ENCODE data around the gene CRISP1.
"Not testable (repeated sequence)": the region's sequence is repeated elsewhere in the genome, so short reads cannot be mapped to it uniquely, and the experiment has no call there.

The CRISP1 gene, protein sequence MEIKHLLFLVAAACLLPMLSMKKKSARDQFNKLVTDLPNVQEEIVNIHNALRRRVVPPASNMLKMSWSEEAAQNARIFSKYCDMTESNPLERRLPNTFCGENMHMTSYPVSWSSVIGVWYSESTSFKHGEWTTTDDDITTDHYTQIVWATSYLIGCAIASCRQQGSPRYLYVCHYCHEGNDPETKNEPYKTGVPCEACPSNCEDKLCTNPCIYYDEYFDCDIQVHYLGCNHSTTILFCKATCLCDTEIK

DNA sequence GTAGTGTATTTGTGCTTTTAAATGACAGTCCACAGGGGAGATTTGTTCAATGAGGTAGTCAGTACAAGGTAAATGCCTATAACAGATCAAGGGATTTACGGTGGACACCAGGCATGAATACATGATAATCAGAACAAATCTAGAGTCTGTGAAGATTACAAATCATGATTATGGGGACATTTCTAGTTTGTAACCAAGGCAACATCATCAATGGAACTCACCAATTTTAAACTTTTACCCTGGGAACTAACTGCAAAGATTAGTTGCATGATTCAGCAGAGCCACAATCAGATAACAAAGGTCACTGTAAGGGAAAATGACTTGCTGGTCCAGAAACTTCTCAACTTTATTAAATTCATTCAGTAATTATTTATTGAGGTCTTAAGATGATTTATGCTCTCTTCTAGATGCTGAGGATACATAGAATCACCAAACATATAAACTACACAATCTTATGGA lies at the start of gene CRISP1:
TSS of gene CRISP1 (minus strand) at position 51 of the 459 bp plus-strand sequence. CDS start 9,135 bp downstream, outside the sequence.
- Histone ChIP-seq H3K4me1 (ENCODE audit: control insufficient read depth, insufficient read depth, low read length, unreplicated experiment) (no peaks in the 10 kb centered on the region), H3K36me3 (ENCODE audit: insufficient read depth, low read length) (no peaks in the 10 kb centered on the region), H2AFZ (ENCODE audit: low read length, unreplicated experiment) (no peak within 1 kb of the TSS), H3K27me3 (ENCODE audit: insufficient read depth, low read length) (no peaks in the 10 kb centered on the region), H3K79me2 (ENCODE audit: control insufficient read depth, insufficient read depth, low read length, unreplicated experiment) (no peaks in the 10 kb centered on the region), H3K27ac (ENCODE audit: low read depth, low read length) (no peak within 1 kb of the TSS), H3K4me3 (ENCODE audit: low read depth, low read length) (no peak within 1 kb of the TSS)

DNA sequence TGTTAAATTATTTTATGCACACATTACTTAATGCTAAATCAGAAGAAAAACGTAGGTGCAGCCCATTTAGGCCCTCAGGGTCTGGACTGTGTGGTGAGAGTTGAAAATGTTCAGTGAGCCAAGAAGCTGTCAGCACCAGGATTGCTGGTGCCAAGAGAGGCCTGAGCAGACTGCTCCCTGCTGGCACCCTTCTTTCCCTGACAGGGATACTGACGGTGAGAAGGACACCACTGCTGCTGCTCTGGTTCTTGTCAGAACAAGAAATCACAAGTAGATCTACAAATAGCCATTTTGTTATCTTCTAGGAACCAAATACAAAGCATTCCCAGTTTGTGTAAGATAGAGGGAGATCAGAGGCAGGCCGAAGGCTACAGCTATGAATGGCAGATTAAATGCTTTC lies 48.7 kb upstream of the CRISP1 start:
- no peaks in the 10 kb centered on the region for H3K79me2 ChIP-seq (ENCODE audit: control insufficient read depth, insufficient read depth, low read length, unreplicated experiment)

DNA sequence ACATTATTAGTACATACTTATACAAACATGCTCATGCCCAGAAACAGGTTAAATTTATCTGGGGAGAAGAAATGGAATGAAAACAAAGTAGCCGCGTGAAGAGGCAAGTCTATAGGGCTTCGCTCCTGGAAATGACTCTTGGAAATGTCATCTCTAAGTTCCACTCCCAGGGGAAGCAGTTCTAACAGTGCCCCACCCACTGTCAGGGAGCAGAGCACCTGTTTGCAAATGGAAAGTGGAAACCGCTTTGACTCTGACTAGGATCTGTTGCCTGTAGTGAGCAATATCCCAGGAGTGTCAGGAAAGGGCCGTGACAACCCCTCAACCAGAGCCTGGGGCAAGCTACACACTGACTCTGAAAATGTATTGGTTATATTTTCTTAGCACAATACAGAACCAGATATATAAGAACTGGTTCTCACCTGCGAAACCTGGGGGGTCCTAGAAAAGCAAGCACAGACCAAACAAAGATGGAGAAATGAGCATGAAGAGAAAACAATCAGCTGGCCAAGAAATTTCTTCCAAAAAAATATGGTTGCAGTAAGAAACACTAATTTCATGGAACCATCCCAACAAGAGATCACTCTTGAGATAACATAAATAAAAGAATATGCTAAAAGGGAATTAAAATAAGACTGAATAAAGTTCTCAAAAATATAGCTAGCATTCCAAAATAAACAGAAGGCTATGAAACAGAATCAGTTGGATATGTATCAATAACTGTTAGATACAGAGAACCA lies 47.5 kb upstream of the CRISP1 start:
- no peaks in the 10 kb centered on the region for H3K79me2 ChIP-seq (ENCODE audit: control insufficient read depth, insufficient read depth, low read length, unreplicated experiment)
- no peaks in the 10 kb centered on the region for H3K27me3 ChIP-seq (ENCODE audit: insufficient read depth, low read length)
- no peaks in the 10 kb centered on the region for H3K36me3 ChIP-seq (ENCODE audit: insufficient read depth, low read length)
- no peaks in the 10 kb centered on the region for H3K4me1 ChIP-seq (ENCODE audit: control insufficient read depth, insufficient read depth, low read length, unreplicated experiment)
- H2AFZ ChIP-seq (ENCODE audit: low read length, unreplicated experiment) = no peak overlapping the region
- H3K27ac ChIP-seq (ENCODE audit: low read depth, low read length) = no peak overlapping the region
- no peak overlapping the region for H3K4me3 ChIP-seq (ENCODE audit: low read depth, low read length)

More for the DNA sequence above, 48.7 kb upstream of the CRISP1 start:
- Histone ChIP-seq H3K36me3 (ENCODE audit: insufficient read depth, low read length) (no peaks in the 10 kb centered on the region), H3K4me3 (ENCODE audit: low read depth, low read length) (no peak overlapping the region), H3K27me3 (ENCODE audit: insufficient read depth, low read length) (no peaks in the 10 kb centered on the region), H3K27ac (ENCODE audit: low read depth, low read length) (no peak overlapping the region), H3K4me1 (ENCODE audit: control insufficient read depth, insufficient read depth, low read length, unreplicated experiment) (no peaks in the 10 kb centered on the region), H2AFZ (ENCODE audit: low read length, unreplicated experiment) (no peak overlapping the region)

DNA sequence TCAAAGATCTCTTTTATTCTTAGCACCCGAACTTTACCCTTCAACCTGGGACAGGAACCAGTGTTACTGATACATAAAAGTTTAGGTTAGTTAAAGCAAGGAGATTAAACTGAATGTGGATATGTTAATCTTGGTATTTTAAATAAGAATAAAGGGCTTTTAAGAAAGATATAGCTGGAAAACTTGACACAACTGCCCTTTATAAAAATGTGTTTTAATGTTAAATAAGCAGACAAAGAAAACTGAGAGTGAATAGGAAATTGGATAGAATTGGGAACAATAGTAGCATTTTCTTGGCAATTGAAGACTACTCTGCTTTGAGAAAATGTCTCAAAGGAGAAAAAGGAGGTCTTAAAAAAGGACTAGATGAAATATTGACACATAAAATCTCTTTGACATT lies 45.9 kb upstream of the CRISP1 start:
- no peak overlapping the region for H3K4me3 ChIP-seq (ENCODE audit: low read depth, low read length)
- no peaks in the 10 kb centered on the region for H3K36me3 ChIP-seq (ENCODE audit: insufficient read depth, low read length)
- no peaks in the 10 kb centered on the region for H3K4me1 ChIP-seq (ENCODE audit: control insufficient read depth, insufficient read depth, low read length, unreplicated experiment)
- no peaks in the 10 kb centered on the region for H3K79me2 ChIP-seq (ENCODE audit: control insufficient read depth, insufficient read depth, low read length, unreplicated experiment)
- no peak overlapping the region for H3K27ac ChIP-seq (ENCODE audit: low read depth, low read length)
- no peaks in the 10 kb centered on the region for H3K27me3 ChIP-seq (ENCODE audit: insufficient read depth, low read length)
- no peak overlapping the region for H2AFZ ChIP-seq (ENCODE audit: low read length, unreplicated experiment)

DNA sequence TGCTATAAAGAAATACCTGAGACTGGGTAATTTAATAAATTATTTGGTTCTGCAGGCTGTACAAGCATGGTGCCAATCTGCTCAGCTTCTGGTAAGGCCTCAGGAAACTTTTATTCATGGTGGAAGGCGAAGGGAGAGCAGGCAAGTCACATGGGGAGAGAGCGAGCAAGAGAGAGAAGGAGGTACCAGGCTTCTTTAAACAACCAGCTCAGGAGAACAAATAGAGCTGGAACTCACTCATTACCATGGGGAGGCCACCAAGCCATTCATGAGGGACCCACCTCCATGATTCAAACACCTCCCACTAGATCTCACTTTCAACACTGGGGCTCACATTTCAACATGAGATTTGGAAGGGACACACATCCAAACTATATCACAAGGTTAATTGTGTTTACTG lies 44.9 kb upstream of the CRISP1 start:
- no peaks in the 10 kb centered on the region for H3K36me3 ChIP-seq (ENCODE audit: insufficient read depth, low read length)
- H3K27me3 ChIP-seq (ENCODE audit: insufficient read depth, low read length) = no peaks in the 10 kb centered on the region
- no peak overlapping the region for H3K4me3 ChIP-seq (ENCODE audit: low read depth, low read length)
- no peaks in the 10 kb centered on the region for H3K79me2 ChIP-seq (ENCODE audit: control insufficient read depth, insufficient read depth, low read length, unreplicated experiment)
- no peaks in the 10 kb centered on the region for H3K4me1 ChIP-seq (ENCODE audit: control insufficient read depth, insufficient read depth, low read length, unreplicated experiment)
- H2AFZ ChIP-seq (ENCODE audit: low read length, unreplicated experiment) = no peak overlapping the region
- no peak overlapping the region for H3K27ac ChIP-seq (ENCODE audit: low read depth, low read length)

DNA sequence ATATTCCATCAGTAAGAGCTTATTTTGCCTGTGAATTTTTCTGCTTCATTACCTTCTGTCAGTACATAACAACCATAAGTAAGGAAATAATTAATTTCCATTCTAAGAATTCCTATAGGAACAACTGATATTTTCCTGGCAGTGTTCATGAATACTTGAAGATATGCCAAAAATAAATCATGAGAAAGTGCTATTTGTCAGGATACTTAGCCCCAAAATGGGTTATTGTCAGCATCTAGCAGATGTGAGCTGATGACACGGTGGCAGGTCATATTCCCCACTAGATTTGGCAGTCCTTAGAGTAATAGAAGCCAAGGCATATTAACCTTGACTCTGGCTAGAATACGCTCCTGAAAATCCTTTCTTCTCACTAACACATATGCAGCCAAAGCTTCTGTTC lies 43.2 kb upstream of the CRISP1 start:
- Histone ChIP-seq H3K27me3 (ENCODE audit: insufficient read depth, low read length) (no peaks in the 10 kb centered on the region), H3K36me3 (ENCODE audit: insufficient read depth, low read length) (no peaks in the 10 kb centered on the region), H3K4me3 (ENCODE audit: low read depth, low read length) (no peak overlapping the region), H3K27ac (ENCODE audit: low read depth, low read length) (no peak overlapping the region), H3K79me2 (ENCODE audit: control insufficient read depth, insufficient read depth, low read length, unreplicated experiment) (no peaks in the 10 kb centered on the region), H2AFZ (ENCODE audit: low read length, unreplicated experiment) (no peak overlapping the region), H3K4me1 (ENCODE audit: control insufficient read depth, insufficient read depth, low read length, unreplicated experiment) (no peaks in the 10 kb centered on the region)

DNA sequence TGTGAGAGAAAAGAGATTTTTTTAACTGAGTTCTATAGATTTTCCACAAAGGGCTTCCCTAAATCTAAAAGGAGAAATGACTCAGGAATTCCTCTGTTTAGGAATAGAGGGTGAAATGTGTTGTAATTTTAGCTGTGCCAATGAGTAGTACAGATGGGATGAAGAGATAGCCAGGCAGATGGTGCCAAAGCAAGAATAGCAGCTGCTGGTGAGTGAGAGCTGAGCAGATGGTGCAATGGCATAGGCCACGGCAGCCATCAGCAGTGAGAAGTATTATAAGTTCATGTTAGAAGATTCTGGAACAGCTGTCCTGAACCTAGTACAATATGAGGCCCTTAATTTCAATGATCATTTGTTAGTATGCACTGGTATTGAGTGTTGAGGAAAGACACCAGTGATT lies 40.2 kb upstream of the CRISP1 start:
- no peaks in the 10 kb centered on the region for H3K27me3 ChIP-seq (ENCODE audit: insufficient read depth, low read length)
- no peaks in the 10 kb centered on the region for H3K79me2 ChIP-seq (ENCODE audit: control insufficient read depth, insufficient read depth, low read length, unreplicated experiment)
- no peak overlapping the region for H3K27ac ChIP-seq (ENCODE audit: low read depth, low read length)
- H3K4me3 ChIP-seq (ENCODE audit: low read depth, low read length) = no peak overlapping the region
- no peaks in the 10 kb centered on the region for H3K36me3 ChIP-seq (ENCODE audit: insufficient read depth, low read length)
- no peak overlapping the region for H2AFZ ChIP-seq (ENCODE audit: low read length, unreplicated experiment)
- H3K4me1 ChIP-seq (ENCODE audit: control insufficient read depth, insufficient read depth, low read length, unreplicated experiment) = no peaks in the 10 kb centered on the region

DNA sequence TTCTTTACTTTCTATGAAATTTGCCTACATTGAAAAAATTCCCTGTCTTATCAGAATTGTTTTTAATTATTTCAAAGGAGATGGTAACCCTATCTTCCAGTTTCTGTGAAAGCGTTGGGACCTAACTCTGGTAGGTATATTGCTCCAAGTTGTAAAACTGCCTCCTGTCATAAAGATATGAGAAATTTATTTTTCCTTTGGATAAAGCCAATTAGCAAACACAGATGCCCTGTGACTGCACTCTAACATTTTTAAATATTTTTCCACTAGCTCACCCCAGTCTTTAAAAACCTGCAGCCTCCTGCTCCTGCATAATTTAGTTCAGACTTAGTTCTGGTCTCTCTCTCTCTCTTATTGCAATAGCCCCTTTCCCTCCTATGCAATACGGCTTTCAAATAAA lies 39.0 kb upstream of the CRISP1 start:
- Histone ChIP-seq H3K36me3 (ENCODE audit: insufficient read depth, low read length) (no peaks in the 10 kb centered on the region), H3K27me3 (ENCODE audit: insufficient read depth, low read length) (no peaks in the 10 kb centered on the region), H3K4me1 (ENCODE audit: control insufficient read depth, insufficient read depth, low read length, unreplicated experiment) (no peaks in the 10 kb centered on the region), H3K27ac (ENCODE audit: low read depth, low read length) (no peak overlapping the region), H3K4me3 (ENCODE audit: low read depth, low read length) (no peak overlapping the region), H3K79me2 (ENCODE audit: control insufficient read depth, insufficient read depth, low read length, unreplicated experiment) (no peaks in the 10 kb centered on the region), H2AFZ (ENCODE audit: low read length, unreplicated experiment) (no peak overlapping the region)

DNA sequence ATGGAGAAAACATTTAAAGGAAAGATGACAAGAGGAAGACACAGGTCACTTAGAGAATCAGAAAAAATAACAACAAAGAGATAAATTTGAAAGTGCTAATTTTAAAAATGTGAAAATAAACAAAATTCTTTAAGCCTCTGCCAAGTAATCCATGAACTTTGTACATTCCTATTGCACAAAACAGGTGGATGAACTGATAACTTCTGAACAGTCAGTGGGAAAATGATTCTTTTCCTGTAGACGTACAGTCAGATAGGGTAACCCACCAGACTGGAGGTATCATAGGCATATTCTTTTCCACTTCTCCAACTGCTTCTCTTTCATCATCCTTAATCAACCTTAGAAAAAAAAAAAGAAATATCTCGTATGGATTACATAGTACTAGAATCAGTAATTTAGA lies 36.5 kb upstream of the CRISP1 start:
- Histone ChIP-seq H3K79me2 (ENCODE audit: control insufficient read depth, insufficient read depth, low read length, unreplicated experiment) (no peaks in the 10 kb centered on the region), H3K36me3 (ENCODE audit: insufficient read depth, low read length) (no peaks in the 10 kb centered on the region), H3K27me3 (ENCODE audit: insufficient read depth, low read length) (no peaks in the 10 kb centered on the region), H3K4me1 (ENCODE audit: control insufficient read depth, insufficient read depth, low read length, unreplicated experiment) (no peaks in the 10 kb centered on the region), H3K27ac (ENCODE audit: low read depth, low read length) (no peak overlapping the region), H2AFZ (ENCODE audit: low read length, unreplicated experiment) (no peak overlapping the region), H3K4me3 (ENCODE audit: low read depth, low read length) (no peak overlapping the region)

DNA sequence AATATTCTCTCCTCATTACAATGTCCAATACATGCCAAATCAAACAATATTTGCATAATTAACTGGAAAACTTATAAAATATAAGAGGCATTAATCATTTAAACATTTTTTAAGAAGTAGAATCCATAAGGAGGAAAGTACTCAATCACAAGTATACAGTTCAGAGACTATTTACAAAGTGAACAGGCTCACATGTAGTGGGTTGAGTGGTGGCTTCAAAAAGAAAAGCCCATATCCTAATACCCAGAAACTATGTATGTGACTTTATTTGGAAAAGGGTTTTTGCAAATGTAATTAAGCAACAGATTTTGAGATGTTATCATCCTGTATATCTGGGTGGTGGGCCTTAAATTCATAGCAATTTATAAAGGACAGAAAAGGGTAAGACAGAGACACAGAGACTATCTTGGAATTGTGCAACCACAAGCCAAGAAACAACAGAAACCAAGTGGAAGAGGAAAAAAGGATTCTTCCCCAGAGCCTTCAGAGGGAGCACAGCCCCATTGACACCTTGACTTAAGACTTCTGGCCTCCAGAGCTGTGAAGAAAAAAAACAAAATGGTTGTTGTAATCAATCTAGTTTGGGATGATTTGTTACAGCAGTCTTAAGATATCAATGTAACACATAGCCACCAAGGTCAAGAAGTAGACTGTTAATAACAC lies 32.7 kb upstream of the CRISP1 start:
- no peaks in the 10 kb centered on the region for H3K36me3 ChIP-seq (ENCODE audit: insufficient read depth, low read length)
- no peak overlapping the region for H3K27ac ChIP-seq (ENCODE audit: low read depth, low read length)
- no peaks in the 10 kb centered on the region for H3K27me3 ChIP-seq (ENCODE audit: insufficient read depth, low read length)
- H3K4me3 ChIP-seq (ENCODE audit: low read depth, low read length) = no peak overlapping the region
- no peaks in the 10 kb centered on the region for H3K79me2 ChIP-seq (ENCODE audit: control insufficient read depth, insufficient read depth, low read length, unreplicated experiment)
- no peaks in the 10 kb centered on the region for H3K4me1 ChIP-seq (ENCODE audit: control insufficient read depth, insufficient read depth, low read length, unreplicated experiment)
- H2AFZ ChIP-seq (ENCODE audit: low read length, unreplicated experiment) = no peak overlapping the region

DNA sequence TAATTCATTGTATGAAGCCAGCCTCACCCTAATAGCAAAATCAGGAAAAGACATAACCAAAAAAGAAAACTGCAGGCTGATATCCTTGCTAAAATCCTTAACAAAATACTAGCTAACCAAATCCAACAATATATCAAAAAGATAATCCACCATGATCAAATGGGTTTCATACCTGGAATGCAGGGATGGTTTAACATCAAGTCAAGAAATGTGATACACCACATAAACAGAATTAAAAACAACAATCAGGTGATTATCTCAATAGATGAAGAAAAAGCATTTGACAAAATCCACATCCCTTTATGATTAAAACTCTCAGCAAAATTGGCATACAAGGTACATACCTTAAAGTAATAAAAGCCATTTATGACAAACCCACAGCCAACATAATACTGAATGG lies 29.2 kb upstream of the CRISP1 start:
- H3K27me3 ChIP-seq (ENCODE audit: insufficient read depth, low read length); H3K4me1 ChIP-seq (ENCODE audit: control insufficient read depth, insufficient read depth, low read length, unreplicated experiment); H2AFZ ChIP-seq (ENCODE audit: low read length, unreplicated experiment); H3K27ac ChIP-seq (ENCODE audit: low read depth, low read length); H3K4me3 ChIP-seq (ENCODE audit: low read depth, low read length); H3K36me3 ChIP-seq (ENCODE audit: insufficient read depth, low read length); H3K79me2 ChIP-seq (ENCODE audit: control insufficient read depth, insufficient read depth, low read length, unreplicated experiment): not testable (repeated sequence)

Data from ACC112 (cell line).